Measurements from ENCODE around the gene ETFBKMT. TPM values are rescaled to one million over a fixed set of nuclear protein-coding genes. Genes with fewer than 3 reads are reported as not detected.

ETFBKMT gene
- total RNA-seq, 1 donor from 2014 or later: 2.2 TPM

- no peaks in the 10 kb centered on the region for H3K4me1 Mint-ChIP-seq (ENCODE audit: low read depth, unreplicated experiment)
- no peak for DNase-seq (ENCODE audit: low read depth)
- Histone ChIP-seq H3K9me3 (ENCODE audit: insufficient read depth, low read depth, low read length) (no peaks in the 10 kb centered on the region), H2AFZ (ENCODE audit: low read depth, low read length) (no peak overlapping the region), H3K36me3 (ENCODE audit: insufficient read depth, low read length) (no peaks in the 10 kb centered on the region), H3K4me1 (ENCODE audit: insufficient read depth, low read length) (peaks cover 8% of the 10 kb centered on the region), H3K4me3 (ENCODE audit: insufficient read depth, low read depth, low read length) (no peak overlapping the region), H3K4me2 (ENCODE audit: low read length) (no peak overlapping the region), H4K20me1 (ENCODE audit: insufficient read depth, low read length) (no peaks in the 10 kb centered on the region), H3K27ac (ENCODE audit: low read depth, low read length) (no peak overlapping the region), H3K79me2 (ENCODE audit: insufficient read depth, low read length) (no peaks in the 10 kb centered on the region), H3K27me3 (ENCODE audit: insufficient read depth, low read length) (no peaks in the 10 kb centered on the region), H3K9ac (ENCODE audit: low read length) (no peak overlapping the region)
- no peaks in the 10 kb centered on the region for H3K9me3 Mint-ChIP-seq (ENCODE audit: unreplicated experiment)
- no peaks in the 10 kb centered on the region for H3K36me3 Mint-ChIP-seq (ENCODE audit: low read depth, unreplicated experiment)
- no peak for TF ChIP-seq CTCF (IDR thresholded peaks at IDR 0.05; ENCODE audit: insufficient read depth, low read depth, low read length)
- no peak for FAIRE-seq
- H3K4me3 Mint-ChIP-seq (ENCODE audit: unreplicated experiment): no peak overlapping the region
- H3K27me3 Mint-ChIP-seq (ENCODE audit: low read depth, unreplicated experiment): peaks cover 5% of the 10 kb centered on the region
- no peak overlapping the region for H3K27ac Mint-ChIP-seq (ENCODE audit: unreplicated experiment)
Observed at GRCh38 chr12:31631809-31632208, 27.7 kb upstream of the ETFBKMT start.

GRCh38 chr12:31633464-31633863 lies 26.0 kb upstream of the ETFBKMT start:
- no peaks in the 10 kb centered on the region for H3K36me3 ChIP-seq (ENCODE audit: insufficient read depth, low read length)
- Mint-ChIP-seq H3K4me1 (ENCODE audit: low read depth, unreplicated experiment) (no peaks in the 10 kb centered on the region), H3K9me3 (ENCODE audit: unreplicated experiment) (no peaks in the 10 kb centered on the region), H3K4me3 (ENCODE audit: unreplicated experiment) (no peak overlapping the region), H3K36me3 (ENCODE audit: low read depth, unreplicated experiment) (no peaks in the 10 kb centered on the region), H3K27ac (ENCODE audit: unreplicated experiment) (no peak overlapping the region), H3K27me3 (ENCODE audit: low read depth, unreplicated experiment) (peaks cover 2% of the 10 kb centered on the region)
- FAIRE-seq: no peak
- no peak overlapping the region for H3K9ac ChIP-seq (ENCODE audit: low read length)
- H3K9me3 ChIP-seq (ENCODE audit: insufficient read depth, low read depth, low read length): no peaks in the 10 kb centered on the region
- TF ChIP-seq EZH2 (IDR thresholded peaks at IDR 0.05; ENCODE audit: insufficient read depth, low read length): no peak
- TF ChIP-seq CTCF (IDR thresholded peaks at IDR 0.05; ENCODE audit: insufficient read depth, low read depth, low read length): no peak
- peaks cover 8% of the 10 kb centered on the region for H3K4me1 ChIP-seq (ENCODE audit: insufficient read depth, low read length)
- no peak overlapping the region for H2AFZ ChIP-seq (ENCODE audit: low read depth, low read length)
- H4K20me1 ChIP-seq (ENCODE audit: insufficient read depth, low read length): no peaks in the 10 kb centered on the region
- H3K27me3 ChIP-seq (ENCODE audit: insufficient read depth, low read length): no peaks in the 10 kb centered on the region
- H3K4me2 ChIP-seq (ENCODE audit: low read length): no peak overlapping the region
- H3K27ac ChIP-seq (ENCODE audit: low read depth, low read length): no peak overlapping the region
- H3K79me2 ChIP-seq (ENCODE audit: insufficient read depth, low read length): no peaks in the 10 kb centered on the region
- no peak overlapping the region for H3K4me3 ChIP-seq (ENCODE audit: insufficient read depth, low read depth, low read length)
- DNase-seq (ENCODE audit: low read depth): no peak

- H3K27me3 ChIP-seq (ENCODE audit: insufficient read depth, low read length): no peaks in the 10 kb centered on the region
- TF ChIP-seq CTCF (IDR thresholded peaks at IDR 0.05; ENCODE audit: insufficient read depth, low read depth, low read length) (no peak), EZH2 (IDR thresholded peaks at IDR 0.05; ENCODE audit: insufficient read depth, low read length) (no peak)
- Mint-ChIP-seq H3K36me3 (ENCODE audit: low read depth, unreplicated experiment) (no peaks in the 10 kb centered on the region), H3K27ac (ENCODE audit: unreplicated experiment) (no peak overlapping the region), H3K27me3 (ENCODE audit: low read depth, unreplicated experiment) (no peaks in the 10 kb centered on the region), H3K4me3 (ENCODE audit: unreplicated experiment) (no peak overlapping the region), H3K4me1 (ENCODE audit: low read depth, unreplicated experiment) (no peaks in the 10 kb centered on the region), H3K9me3 (ENCODE audit: unreplicated experiment) (no peaks in the 10 kb centered on the region)
- peaks cover 5% of the 10 kb centered on the region for H3K4me1 ChIP-seq (ENCODE audit: insufficient read depth, low read length)
- H3K4me2 ChIP-seq (ENCODE audit: low read length): no peak overlapping the region
- H3K36me3 ChIP-seq (ENCODE audit: insufficient read depth, low read length): no peaks in the 10 kb centered on the region
- no peak overlapping the region for H3K9ac ChIP-seq (ENCODE audit: low read length)
- H2AFZ ChIP-seq (ENCODE audit: low read depth, low read length): no peak overlapping the region
- no peaks in the 10 kb centered on the region for H3K9me3 ChIP-seq (ENCODE audit: insufficient read depth, low read depth, low read length)
- FAIRE-seq (no peak), DNase-seq (ENCODE audit: low read depth) (no peak)
- H3K27ac ChIP-seq (ENCODE audit: low read depth, low read length): no peak overlapping the region
- H3K4me3 ChIP-seq (ENCODE audit: insufficient read depth, low read depth, low read length): no peak overlapping the region
- no peaks in the 10 kb centered on the region for H3K79me2 ChIP-seq (ENCODE audit: insufficient read depth, low read length)
- no peaks in the 10 kb centered on the region for H4K20me1 ChIP-seq (ENCODE audit: insufficient read depth, low read length)
Observed at GRCh38 chr12:31634620-31635019, 24.9 kb upstream of the ETFBKMT start.

Data from astrocyte (in vitro differentiated cells and primary cell).